ENCODE data around the gene GRID1. TPM values are rescaled to one million over a fixed set of nuclear protein-coding genes. Genes with fewer than 3 reads are reported as not detected.

Gene GRID1
- total RNA-seq, 4 donors from 2014 or later, result 17.2 to 28.1 (median 23.6) TPM

- Histone ChIP-seq H3K4me3 (replicated peaks in 1 of 3) (peak overlapping the region; percentile 53 to 71 (median 60)), H3K36me3 (no peaks in the 10 kb centered on the region), H3K27me3 (no peaks in the 10 kb centered on the region), H3K27ac (peak overlapping the region; percentile 48 to 93 (median 82)), H3K4me1 (peaks cover 28 to 31% of the 10 kb centered on the region in 2 donors), H3K9me3 (no peaks in the 10 kb centered on the region)
- WGBS, 2 donors, result 0 to 1% methylated on average over 18 to 32 of the region's 90 CpGs
- peak; percentile 97 to 98 for DNase-seq
- intact Hi-C loops (cut with DNase I), result loop anchor here (2.0 to 5.0 kb wide), 2 partner anchors 122 to 185 kb away; partner anchors contain the start of gene WAPL
- peak; percentile 88 to 98 (median 94) for TF ChIP-seq CTCF (IDR thresholded peaks at IDR 0.05)
- peak; percentile 18 to 60 for TF ChIP-seq POLR2A (IDR thresholded peaks at IDR 0.05)
These were observed 33.5 kb upstream of the GRID1 start for GRCh38 chr10:86399879-86400704.

GRCh38 chr10:86399514-86399878 lies 32.9 kb upstream of the GRID1 start:
- Histone ChIP-seq H3K4me1 (peaks cover 28 to 31% of the 10 kb centered on the region in 2 donors), H3K27me3 (no peaks in the 10 kb centered on the region), H3K9me3 (no peaks in the 10 kb centered on the region), H3K4me3 (replicated peaks in 1 of 3) (peak overlapping the region in 1 of 3 donors; percentile 60), H3K36me3 (no peaks in the 10 kb centered on the region), H3K27ac (peak overlapping the region; percentile 37 to 93 (median 82))
- DNase-seq, result no peak
- TF ChIP-seq POLR2A (IDR thresholded peaks at IDR 0.05), result no peak
- 38 to 39% methylated on average over 9 of the region's 9 CpGs for WGBS, 2 donors
- intact Hi-C loops (cut with DNase I), result loop anchor here (2.0 kb wide), 1 partner anchor 185 kb away; no protein-coding TSS in a partner anchor

- intact Hi-C loops (cut with DNase I), result no loop called here
- Histone ChIP-seq H3K4me1 (peaks cover 17 to 20% of the 10 kb centered on the region in 2 donors), H3K4me3 (replicated peaks in 1 of 3) (no peak overlapping the region), H3K27me3 (no peaks in the 10 kb centered on the region), H3K27ac (no peak overlapping the region), H3K36me3 (no peaks in the 10 kb centered on the region), H3K9me3 (no peaks in the 10 kb centered on the region)
- TF ChIP-seq POLR2A (IDR thresholded peaks at IDR 0.05) (no peak), CTCF (IDR thresholded peaks at IDR 0.05) (no peak)
- DNase-seq, result no peak
- 77 to 83% methylated on average over 7 of the region's 7 CpGs for WGBS, 2 donors
These were observed 30.5 kb upstream of the GRID1 start for GRCh38 chr10:86397120-86397519.

- no peaks in the 10 kb centered on the region for H3K9me3 ChIP-seq
- H3K27ac ChIP-seq, result no peak overlapping the region
- H3K36me3 ChIP-seq, result no peaks in the 10 kb centered on the region
- H3K27me3 ChIP-seq, result no peaks in the 10 kb centered on the region
- no peak overlapping the region for H3K4me3 ChIP-seq (replicated peaks in 1 of 3)
- peaks cover 5% of the 10 kb centered on the region in 2 donors for H3K4me1 ChIP-seq
- no peak for DNase-seq
- intact Hi-C loops (cut with DNase I), result no loop called here
- no peak for TF ChIP-seq CTCF (IDR thresholded peaks at IDR 0.05)
- TF ChIP-seq POLR2A (IDR thresholded peaks at IDR 0.05), result no peak
- WGBS, 2 donors, result 73 to 80% methylated on average over 10 of the region's 10 CpGs
These were observed 27.4 kb upstream of the GRID1 start for GRCh38 chr10:86393862-86394455.

GRCh38 chr10:86393362-86393761 lies 26.8 kb upstream of the GRID1 start:
- TF ChIP-seq CTCF (IDR thresholded peaks at IDR 0.05), result no peak
- intact Hi-C loops (cut with DNase I), result no loop called here
- DNase-seq, result no peak
- H3K27ac ChIP-seq, result no peak overlapping the region
- H3K9me3 ChIP-seq, result no peaks in the 10 kb centered on the region
- no peaks in the 10 kb centered on the region for H3K36me3 ChIP-seq
- peaks cover 5% of the 10 kb centered on the region in 2 donors for H3K4me1 ChIP-seq
- WGBS, 2 donors, result 69% methylated on average over 9 of the region's 9 CpGs
- H3K4me3 ChIP-seq (replicated peaks in 1 of 3), result no peak overlapping the region
- H3K27me3 ChIP-seq, result no peaks in the 10 kb centered on the region

Measured in thyroid gland (tissue), 4 donors.